GM19023 (cell line): Measurements from ENCODE around the gene MROH7.

Source experiments
- ATAC-seq: cut with Tn5 transposase; IDR thresholded peaks from one replicate; pipeline ENCODE4 v1.9.1; 2021; ENCODE audit warnings: mild to moderate bottlenecking, moderate library complexity; ENCODE audit not compliant: unreplicated experiment

Gene MROH7

GRCh38 chr1:54649921-54650320 lies 8.3 kb downstream of the MROH7 start:
- ATAC-seq: no peak

- no peak for ATAC-seq
Measured at GRCh38 chr1:54650417-54650816, 8.8 kb downstream of the MROH7 start.

GRCh38 chr1:54651608-54652007 lies 10.0 kb downstream of the MROH7 start:
- ATAC-seq: no peak

DNA sequence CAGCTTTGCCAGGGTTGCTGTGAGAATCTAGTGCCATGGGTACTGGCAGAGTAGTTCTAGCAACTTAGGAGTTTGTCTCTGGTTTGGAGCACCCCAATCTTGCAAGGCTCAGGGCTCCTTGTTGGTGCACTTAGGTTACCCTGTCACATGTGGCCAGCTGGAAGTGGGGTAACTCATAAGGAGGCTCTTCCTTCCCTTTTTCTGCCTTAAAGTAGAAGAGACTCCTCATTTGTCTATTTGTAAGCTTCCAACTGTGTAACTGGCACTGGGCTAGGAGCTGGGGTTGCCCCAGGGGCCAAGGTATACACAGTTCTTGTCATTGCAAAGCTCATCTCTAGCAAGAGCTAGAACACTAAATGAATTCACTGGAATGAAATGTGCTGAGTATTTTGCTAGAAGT lies 10.6 kb downstream of the MROH7 start:
- ATAC-seq: no peak

GRCh38 chr1:54653036-54653435 lies 11.4 kb downstream of the MROH7 start:
- ATAC-seq: no peak

DNA sequence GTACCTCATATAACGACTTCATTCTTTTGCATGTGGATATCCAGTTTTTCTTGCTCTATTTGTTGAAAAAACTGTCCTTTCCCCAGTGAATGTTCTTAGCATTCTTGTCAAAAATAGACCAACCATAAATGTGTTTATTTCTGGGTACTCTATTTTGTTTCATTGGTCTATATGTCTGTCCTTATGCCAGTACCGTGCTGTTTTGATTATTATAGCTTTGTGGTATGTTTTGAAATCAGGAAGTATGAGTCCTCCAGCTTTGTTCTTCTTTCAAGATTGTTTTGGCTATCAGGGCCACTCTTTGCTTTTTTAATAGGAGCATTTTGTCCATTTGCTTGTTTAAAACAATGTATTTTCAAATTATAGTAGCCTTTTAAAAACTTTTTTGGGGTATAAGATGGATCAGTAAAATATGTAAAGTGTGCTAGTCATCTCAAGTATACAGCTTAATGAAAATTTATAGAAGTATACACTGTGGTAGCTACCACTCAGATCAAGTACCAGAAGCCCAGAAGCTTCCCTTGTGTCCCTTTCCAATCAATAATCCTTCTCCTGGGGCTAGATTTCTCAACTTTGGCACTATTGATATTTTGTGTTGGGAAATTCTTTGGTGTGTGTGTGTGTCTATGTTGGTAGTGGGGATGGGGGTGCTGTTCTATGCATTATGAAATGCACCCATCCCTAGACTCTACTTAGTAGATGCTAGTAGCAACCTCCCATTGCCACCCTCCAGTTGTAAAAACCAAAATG lies 16.8 kb downstream of the MROH7 start:
- no peak for ATAC-seq

GRCh38 chr1:54663725-54664124 lies 22.1 kb downstream of the MROH7 start:
- no peak for ATAC-seq

GRCh38 chr1:54664364-54664763 lies 22.8 kb downstream of the MROH7 start:
- ATAC-seq: no peak

DNA sequence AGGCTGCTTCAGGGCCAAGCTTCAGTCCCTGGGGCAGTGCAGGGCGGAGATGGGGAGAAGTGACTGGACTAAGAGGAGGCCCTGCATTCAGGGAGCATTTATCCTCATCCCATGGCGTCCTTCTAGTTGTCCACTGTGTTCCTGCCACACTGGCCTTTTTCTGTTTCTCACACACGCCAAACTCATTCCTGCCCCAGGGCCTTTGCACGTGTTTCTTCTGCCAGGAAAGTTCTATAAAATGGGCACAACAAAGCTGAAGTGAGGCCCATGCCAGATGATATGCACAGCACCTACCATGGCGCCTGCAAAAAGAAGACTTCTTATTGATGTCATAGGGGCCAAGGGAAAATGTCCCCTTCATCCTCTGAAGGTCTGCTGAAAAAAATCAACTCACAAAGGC lies 24.3 kb downstream of the MROH7 start:
- no peak for ATAC-seq

DNA sequence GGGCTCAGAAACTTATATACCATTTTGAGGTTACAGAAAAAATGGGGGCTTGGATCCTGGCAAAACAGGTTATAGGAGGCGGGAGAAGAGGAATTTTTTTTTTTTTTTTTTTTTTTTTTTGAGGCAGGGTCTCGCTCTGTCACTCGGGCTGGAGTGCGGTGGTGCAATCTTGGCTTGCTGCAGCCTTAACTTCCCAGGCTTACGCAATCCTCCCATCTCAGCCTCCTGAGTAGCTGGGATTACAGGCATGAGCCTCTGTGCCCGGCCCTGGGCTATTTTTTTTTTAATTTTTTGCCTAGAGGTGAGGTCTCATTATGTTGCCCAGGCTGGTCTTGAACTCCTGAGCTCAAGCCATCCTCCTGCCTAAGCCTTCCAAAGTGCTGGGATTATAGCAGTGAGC lies 24.7 kb downstream of the MROH7 start:
- no peak for ATAC-seq

- ATAC-seq: no peak
Measured at GRCh38 chr1:54667797-54668196, 26.2 kb downstream of the MROH7 start.

DNA sequence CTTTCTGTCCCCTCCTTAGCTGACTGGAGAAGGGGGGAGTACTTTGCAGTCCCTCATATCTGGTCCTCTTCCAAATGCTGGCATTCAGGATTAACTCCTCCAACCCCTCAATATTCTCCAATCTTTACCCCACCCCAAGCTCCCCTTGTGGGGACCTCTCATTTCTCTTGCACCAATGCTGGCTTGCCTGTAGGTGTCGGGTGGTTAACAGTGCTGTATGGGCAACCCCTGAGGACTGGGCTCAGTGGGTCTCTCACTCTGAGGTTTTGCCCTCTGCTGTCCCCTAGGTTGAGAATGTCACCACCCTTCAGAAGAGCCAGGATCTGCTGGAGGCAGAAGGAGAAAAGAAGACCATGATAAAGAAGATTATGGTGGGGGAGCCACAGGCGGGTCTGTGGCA lies 27.0 kb downstream of the MROH7 start:
- ATAC-seq: no peak

- ATAC-seq: peak; percentile 66
Measured at GRCh38 chr1:54671985-54672608, 30.5 kb downstream of the MROH7 start.

DNA sequence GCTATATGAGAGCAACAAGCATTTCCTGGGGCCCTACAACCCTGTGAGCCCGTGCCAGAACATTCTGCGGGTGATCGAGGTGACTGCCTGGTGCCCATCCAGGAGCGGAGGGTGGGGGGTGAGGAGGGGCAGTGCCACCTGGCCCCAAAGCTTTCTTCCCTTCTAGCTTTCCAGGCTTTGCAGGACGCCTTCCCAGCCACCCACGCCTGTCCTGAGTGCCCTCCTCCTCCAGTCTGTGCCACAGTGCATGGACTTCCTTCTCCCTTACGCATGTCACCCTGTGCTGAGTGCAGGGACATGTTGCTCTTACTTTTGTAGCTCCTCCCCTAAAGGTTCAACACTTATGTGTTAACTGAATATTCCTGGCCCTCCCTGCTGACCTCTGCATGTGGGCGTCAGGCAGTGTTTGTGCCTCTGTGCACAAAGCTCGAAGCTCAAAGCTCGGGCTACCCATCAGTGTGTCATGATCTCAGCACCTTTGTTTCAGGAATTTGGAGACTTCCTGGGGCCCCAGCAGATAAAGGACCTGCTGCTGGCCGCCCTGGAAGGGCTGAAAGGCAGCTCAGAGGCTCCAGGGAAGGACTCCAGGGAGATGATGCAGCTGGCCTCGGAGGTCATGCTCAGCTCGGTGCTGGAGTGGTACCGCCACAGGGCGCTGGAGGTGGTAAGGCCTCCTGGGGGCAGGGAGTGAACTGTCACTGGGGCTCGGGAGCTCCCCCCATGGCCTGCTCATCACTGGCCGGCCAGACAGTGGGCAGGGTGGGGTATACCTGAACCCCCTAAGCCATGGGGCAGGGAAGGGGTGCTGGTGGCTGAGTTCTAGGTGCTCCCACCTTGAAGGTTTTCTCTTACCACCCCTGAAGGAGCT lies 37.4 kb downstream of the MROH7 start:
- no peak for ATAC-seq

DNA sequence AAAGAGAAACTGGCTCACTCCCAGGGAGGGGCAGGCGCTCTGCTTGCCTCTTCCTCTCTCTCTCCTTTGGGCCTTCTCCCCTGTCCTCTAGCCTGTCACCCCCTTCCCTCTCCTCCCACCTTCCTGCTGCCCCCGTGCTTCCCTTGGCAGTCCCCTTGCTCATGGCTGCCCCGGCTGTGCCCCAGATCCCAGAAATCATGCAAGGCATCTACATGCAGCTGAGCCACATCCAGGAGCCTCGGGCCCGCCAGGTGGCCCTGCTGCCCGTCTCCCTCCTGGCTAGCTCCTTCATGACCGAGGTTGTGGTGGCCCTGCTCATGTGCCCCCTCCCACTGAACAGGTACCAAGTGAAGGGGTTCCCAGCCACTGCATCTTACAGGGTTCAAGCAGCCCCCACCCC lies 38.1 kb downstream of the MROH7 start:
- no peak for ATAC-seq

GRCh38 chr1:54680387-54680786 lies 38.8 kb downstream of the MROH7 start:
- ATAC-seq: no peak

GRCh38 chr1:54681358-54681757 lies 39.8 kb downstream of the MROH7 start:
- ATAC-seq: no peak

GRCh38 chr1:54683453-54683852 lies 41.9 kb downstream of the MROH7 start:
- ATAC-seq: no peak

GRCh38 chr1:54685335-54685905 lies 43.8 kb downstream of the MROH7 start:
- ATAC-seq: no peak

DNA sequence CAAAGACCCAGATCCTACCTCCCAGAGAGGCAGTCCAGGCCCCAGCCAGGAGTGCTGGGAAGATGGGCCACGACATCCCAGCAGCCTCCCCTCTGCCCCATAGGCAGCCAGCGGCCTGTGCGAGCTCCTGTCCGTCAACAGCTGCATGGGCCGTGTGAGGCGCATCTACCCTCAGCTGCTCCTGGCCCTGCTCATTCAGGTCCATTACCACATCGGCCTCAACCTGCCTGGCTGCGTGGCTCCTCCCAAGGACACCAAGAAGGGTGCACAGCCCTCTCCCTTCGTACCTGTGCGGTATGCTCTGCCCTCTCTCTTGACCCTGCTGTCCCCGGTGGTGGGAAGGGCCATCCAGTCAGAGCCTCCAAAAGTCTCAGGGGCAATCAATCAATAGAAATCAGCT lies 44.6 kb downstream of the MROH7 start:
- no peak for ATAC-seq

DNA sequence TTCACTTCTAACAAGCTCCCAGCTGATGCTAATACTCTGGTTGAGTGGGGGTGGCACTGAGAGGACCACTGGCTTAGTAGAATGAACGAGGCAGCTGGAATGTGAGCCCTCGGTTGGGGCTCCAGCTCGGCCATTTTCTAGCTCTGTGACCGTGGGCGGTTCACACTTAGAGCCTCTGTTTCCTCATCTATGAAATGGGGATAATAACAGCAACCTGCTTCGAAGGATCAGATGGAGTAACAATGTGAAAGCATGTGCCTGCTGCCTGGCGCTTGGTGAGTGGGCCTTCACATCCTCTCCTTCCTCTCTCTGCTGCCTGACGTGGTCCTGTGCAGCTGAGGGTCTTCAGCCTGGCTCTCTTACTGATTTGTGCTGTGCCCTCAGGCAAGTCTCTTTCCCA lies 53.2 kb downstream of the MROH7 start:
- ATAC-seq: no peak
